ENCODE data around the gene NCAPH2. TPM values are rescaled to one million over a fixed set of nuclear protein-coding genes. Genes with fewer than 3 reads are reported as not detected.

The NCAPH2 gene
- 28.3 and 44.2 TPM in 2 replicates for total RNA-seq

- FAIRE-seq (no peak), DNase-seq (ENCODE audit: low read depth) (peak; percentile 86)
- H3K27me3 ChIP-seq (ENCODE audit: control insufficient read depth, insufficient read depth, low read length), result no peaks in the 10 kb centered on the region
- TF ChIP-seq, protein P1, sequence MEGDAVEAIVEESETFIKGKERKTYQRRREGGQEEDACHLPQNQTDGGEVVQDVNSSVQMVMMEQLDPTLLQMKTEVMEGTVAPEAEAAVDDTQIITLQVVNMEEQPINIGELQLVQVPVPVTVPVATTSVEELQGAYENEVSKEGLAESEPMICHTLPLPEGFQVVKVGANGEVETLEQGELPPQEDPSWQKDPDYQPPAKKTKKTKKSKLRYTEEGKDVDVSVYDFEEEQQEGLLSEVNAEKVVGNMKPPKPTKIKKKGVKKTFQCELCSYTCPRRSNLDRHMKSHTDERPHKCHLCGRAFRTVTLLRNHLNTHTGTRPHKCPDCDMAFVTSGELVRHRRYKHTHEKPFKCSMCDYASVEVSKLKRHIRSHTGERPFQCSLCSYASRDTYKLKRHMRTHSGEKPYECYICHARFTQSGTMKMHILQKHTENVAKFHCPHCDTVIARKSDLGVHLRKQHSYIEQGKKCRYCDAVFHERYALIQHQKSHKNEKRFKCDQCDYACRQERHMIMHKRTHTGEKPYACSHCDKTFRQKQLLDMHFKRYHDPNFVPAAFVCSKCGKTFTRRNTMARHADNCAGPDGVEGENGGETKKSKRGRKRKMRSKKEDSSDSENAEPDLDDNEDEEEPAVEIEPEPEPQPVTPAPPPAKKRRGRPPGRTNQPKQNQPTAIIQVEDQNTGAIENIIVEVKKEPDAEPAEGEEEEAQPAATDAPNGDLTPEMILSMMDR (IDR thresholded peaks at IDR 0.05; ENCODE audit: insufficient read depth, low read length, severe bottlenecking), result peak; percentile 15
- H3K4me3 ChIP-seq (ENCODE audit: low read depth, low read length), result peak within 1 kb of the TSS; percentile 97
- peaks cover 13% of the 10 kb centered on the region for H3K36me3 ChIP-seq (ENCODE audit: control insufficient read depth, insufficient read depth, low read length)
These were observed at the start of gene NCAPH2 for GRCh38 chr22:50507991-50508884. Gene NCAPH2 (plus strand): TSS chr22:50508224. CDS start chr22:50508338, 114 bp downstream.

GRCh38 chr22:50459016-50459415 lies 49.0 kb upstream of the NCAPH2 start:
- DNase-seq (ENCODE audit: low read depth), result no peak
- Histone ChIP-seq H3K27me3 (ENCODE audit: control insufficient read depth, insufficient read depth, low read length) (no peaks in the 10 kb centered on the region), H3K36me3 (ENCODE audit: control insufficient read depth, insufficient read depth, low read length) (peaks cover 62% of the 10 kb centered on the region), H3K4me3 (ENCODE audit: low read depth, low read length) (no peak overlapping the region)
- FAIRE-seq, result no peak
- TF ChIP-seq, protein P1 (IDR thresholded peaks at IDR 0.05; ENCODE audit: insufficient read depth, low read length, severe bottlenecking), result no peak

- Histone ChIP-seq H3K4me3 (ENCODE audit: low read depth, low read length) (no peak overlapping the region), H3K36me3 (ENCODE audit: control insufficient read depth, insufficient read depth, low read length) (peaks cover 59% of the 10 kb centered on the region), H3K27me3 (ENCODE audit: control insufficient read depth, insufficient read depth, low read length) (no peaks in the 10 kb centered on the region)
- TF ChIP-seq, protein P1 (IDR thresholded peaks at IDR 0.05; ENCODE audit: insufficient read depth, low read length, severe bottlenecking), result no peak
- DNase-seq (ENCODE audit: low read depth) (no peak), FAIRE-seq (no peak)
These were observed 48.4 kb upstream of the NCAPH2 start for GRCh38 chr22:50459496-50460140.

GRCh38 chr22:50460938-50461337 lies 47.1 kb upstream of the NCAPH2 start:
- no peak overlapping the region for H3K4me3 ChIP-seq (ENCODE audit: low read depth, low read length)
- FAIRE-seq, result peak; percentile 83
- DNase-seq (ENCODE audit: low read depth), result peak; percentile 46
- H3K36me3 ChIP-seq (ENCODE audit: control insufficient read depth, insufficient read depth, low read length), result peaks cover 55% of the 10 kb centered on the region
- H3K27me3 ChIP-seq (ENCODE audit: control insufficient read depth, insufficient read depth, low read length), result no peaks in the 10 kb centered on the region
- TF ChIP-seq, protein P1 (IDR thresholded peaks at IDR 0.05; ENCODE audit: insufficient read depth, low read length, severe bottlenecking), result no peak

DNA sequence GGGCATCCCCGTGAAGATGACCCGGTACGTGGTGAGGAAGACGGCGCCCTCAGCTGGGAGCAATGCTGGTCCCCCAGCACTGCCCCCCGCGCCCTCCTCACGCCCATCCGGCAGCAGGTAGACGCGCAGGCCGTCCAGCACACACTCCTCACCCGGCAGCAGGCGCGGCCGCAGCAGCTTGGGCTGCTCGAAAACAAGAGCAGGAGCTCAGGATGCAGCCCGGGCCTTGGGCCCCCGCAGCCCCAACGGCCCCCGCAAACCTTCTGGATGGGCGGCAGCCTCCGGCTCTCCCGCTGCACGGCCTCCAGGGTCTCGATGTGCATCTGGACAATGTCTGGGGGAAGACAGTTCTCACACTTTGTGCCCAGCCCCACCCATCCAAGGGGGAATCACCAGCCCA lies 46.5 kb upstream of the NCAPH2 start:
- no peak for FAIRE-seq
- peaks cover 54% of the 10 kb centered on the region for H3K36me3 ChIP-seq (ENCODE audit: control insufficient read depth, insufficient read depth, low read length)
- TF ChIP-seq, protein P1 (IDR thresholded peaks at IDR 0.05; ENCODE audit: insufficient read depth, low read length, severe bottlenecking), result no peak
- no peak overlapping the region for H3K4me3 ChIP-seq (ENCODE audit: low read depth, low read length)
- no peak for DNase-seq (ENCODE audit: low read depth)
- no peaks in the 10 kb centered on the region for H3K27me3 ChIP-seq (ENCODE audit: control insufficient read depth, insufficient read depth, low read length)
